K562 (cell line): ENCODE data around the gene SNRPB. TPM values are rescaled to one million over a fixed set of nuclear protein-coding genes. Genes with fewer than 3 reads are reported as not detected.

Experiments
- CC2D1A ChIP-seq: fragments of 450-650 bp; IDR thresholded peaks from 2 replicates; pipeline ENCODE4 v1.6.1; 2017; ENCODE audit warnings: mild to moderate bottlenecking
- CHCHD3 ChIP-seq: fragments of 250-450 bp; sonication (Bioruptor Pico); IDR thresholded peaks from 2 replicates; pipeline ENCODE4 v2.1.2; 2022; ENCODE audit warnings: mild to moderate bottlenecking
- DDX20 ChIP-seq: fragments of 450-650 bp; IDR thresholded peaks from 2 replicates; pipeline ENCODE4 v1.6.1; 2016; ENCODE audit warnings: missing genetic modification characterization, low read depth, mild to moderate bottlenecking, missing compliant biosample characterization, moderate library complexity
- DLX4 ChIP-seq: fragments of 250-450 bp; sonication (Bioruptor Pico); IDR thresholded peaks from 2 replicates; pipeline ENCODE4 v1.6.1; 2021; ENCODE audit warnings: mild to moderate bottlenecking
- E4F1 ChIP-seq: fragments of 250-450 bp; sonication (Bioruptor Pico); IDR thresholded peaks from 2 replicates; pipeline ENCODE4 v1.5.0; 2021; ENCODE audit warnings: mild to moderate bottlenecking, borderline replicate concordance
- ERF ChIP-seq: fragments of 450-650 bp; formaldehyde crosslinking; IDR thresholded peaks from 2 replicates; pipeline ENCODE4 v1.4.0; 2020; ENCODE audit warnings: mild to moderate bottlenecking, mixed read lengths
- EWSR1 ChIP-seq: fragments of 450-650 bp; IDR thresholded peaks from 2 replicates; pipeline ENCODE4 v1.6.1; 2018; ENCODE audit warnings: borderline replicate concordance, mild to moderate bottlenecking, low read depth, moderate library complexity; ENCODE audit not compliant: partially characterized antibody
- LCOR ChIP-seq: sonication (generic); formaldehyde crosslinking; IDR thresholded peaks from 2 replicates; pipeline ENCODE4 v1.8.0; 2022; ENCODE audit warnings: mild to moderate bottlenecking, missing genetic modification reagents
- NFYB ChIP-seq: IDR thresholded peaks from 2 replicates; pipeline ENCODE4 v1.6.1; 2011; ENCODE audit warnings: mild to moderate bottlenecking, moderate library complexity; ENCODE audit not compliant: insufficient read length; ENCODE audit errors: extremely low read depth
- NR2C2 ChIP-seq, 2 experiments: fragments of 200-800 bp in 1 of 2; sonication (Bioruptor generic) in 1 of 2; sonication (generic) in 1 of 2; formaldehyde crosslinking in 1 of 2; IDR thresholded peaks; 2 replicates each; pipeline versions ENCODE4 v1.6.1 to v1.8.0; 2016 to 2022; ENCODE audit warnings: mild to moderate bottlenecking in 1 of 2, missing compliant biosample characterization in 1 of 2, missing genetic modification characterization in 1 of 2, missing genetic modification reagents in 1 of 2
- SAP30 ChIP-seq: fragments of 200-600 bp; sonication (generic); IDR thresholded peaks from 2 replicates; pipeline ENCODE4 v1.6.1; 2012; ENCODE audit warnings: borderline replicate concordance, low read depth, mild to moderate bottlenecking, moderate library complexity, low read length, control low read depth, inconsistent platforms; ENCODE audit not compliant: insufficient read depth, poor library complexity, severe bottlenecking
- SIRT6 ChIP-seq: IDR thresholded peaks from one replicate; pipeline ENCODE4 v1.6.1; 2012; ENCODE audit warnings: low read depth, mild to moderate bottlenecking, control low read depth, inconsistent platforms, low read length, moderate library complexity
- ZC3H8 ChIP-seq: fragments of 450-650 bp; IDR thresholded peaks from 2 replicates; pipeline ENCODE4 v1.6.1; 2017
- polyA plus RNA-seq, 8 experiments: library from polyadenylated mRNA; depleted of rRNA in 4 of 8; stranded (reverse) in 5 of 8; unstranded in 3 of 8; fragments of >200 nt; fragmentation: Nextera tagmentation in 2 of 8; fragmentation: Illumina TruSeq in 1 of 8; extraction: Ambion mirVana in 2 of 8; extraction: Trizol in 1 of 8; gene quantifications; 2 replicates each; pipeline versions ENCODE4 v1.2.1 to v1.2.3, GENCODE V29; 2011 to 2014; ENCODE audit warnings: inconsistent platforms in 1 of 8, missing spikeins in 1 of 8
- total RNA-seq, 7 experiments: library from RNA; depleted of rRNA in 6 of 7; stranded (reverse); fragments of >200 nt in 6 of 7; fragmentation: Illumina TruSeq in 2 of 7; extraction: Trizol in 2 of 7; gene quantifications; 2 replicates each; pipeline versions ENCODE4 v1.2.1 to v1.2.3, GENCODE V29; 2011 to 2021; ENCODE audit warnings: low replicate concordance in 1 of 7
- TF ChIP-seq, protein P1 (sequence below), 3 experiments: fragments of 200-800 bp in 1 of 3; fragments of 250-450 bp in 1 of 3; fragments of 450-650 bp in 1 of 3; sonication (Bioruptor Pico) in 1 of 3; sonication (Bioruptor generic) in 1 of 3; formaldehyde crosslinking in 1 of 3; IDR thresholded peaks; 2 replicates each; pipeline versions ENCODE4 v1.6.1 to v1.8.0; 2016 to 2022; ENCODE audit warnings: mild to moderate bottlenecking in 2 of 3, missing genetic modification characterization in 2 of 3, missing compliant biosample characterization in 1 of 3, moderate library complexity in 1 of 3
- TF ChIP-seq, protein P2 (sequence below): fragments of 450-650 bp; IDR thresholded peaks from 2 replicates; pipeline ENCODE4 v1.6.1; 2016
- TF ChIP-seq, protein P3 (sequence below): fragments of 250-450 bp; sonication (Bioruptor Pico); IDR thresholded peaks from 2 replicates; pipeline ENCODE4 v1.5.0; 2022; ENCODE audit warnings: mild to moderate bottlenecking

SNRPB gene
- total and polyA plus RNA-seq, 9 of the 15 experiments (the other 6 are each of a cell fraction or from before 2014, with no cell fraction given) = 13.1 to 615 (median 266) TPM

GRCh38 chr20:2470423-2471193, at the start of gene SNRPB (continued):
- TF ChIP-seq NFYB (no peak), DDX20 (tag) (no peak), NR2C2 (CRISPR knock-in tag; IDR thresholded peaks at IDR 0.05) (peak; percentile 60; the same call in 1 of the 2 replicates), NR2C2 (tag; IDR thresholded peaks at IDR 0.05) (peak; percentile 74; the same call in 1 of the 2 replicates), SAP30 (no peak), DLX4 (CRISPR knock-in tag) (no peak), ERF (CRISPR knock-in tag) (no peak), CC2D1A (peak; percentile 54; the same call in 1 of the 2 replicates), E4F1 (CRISPR knock-in tag) (no peak), LCOR (CRISPR knock-in tag) (peak; percentile 94), CHCHD3 (CRISPR knock-in tag) (no peak), EWSR1 (no peak), ZC3H8 (no peak), SIRT6 (no peak)
- TF ChIP-seq, protein P1, sequence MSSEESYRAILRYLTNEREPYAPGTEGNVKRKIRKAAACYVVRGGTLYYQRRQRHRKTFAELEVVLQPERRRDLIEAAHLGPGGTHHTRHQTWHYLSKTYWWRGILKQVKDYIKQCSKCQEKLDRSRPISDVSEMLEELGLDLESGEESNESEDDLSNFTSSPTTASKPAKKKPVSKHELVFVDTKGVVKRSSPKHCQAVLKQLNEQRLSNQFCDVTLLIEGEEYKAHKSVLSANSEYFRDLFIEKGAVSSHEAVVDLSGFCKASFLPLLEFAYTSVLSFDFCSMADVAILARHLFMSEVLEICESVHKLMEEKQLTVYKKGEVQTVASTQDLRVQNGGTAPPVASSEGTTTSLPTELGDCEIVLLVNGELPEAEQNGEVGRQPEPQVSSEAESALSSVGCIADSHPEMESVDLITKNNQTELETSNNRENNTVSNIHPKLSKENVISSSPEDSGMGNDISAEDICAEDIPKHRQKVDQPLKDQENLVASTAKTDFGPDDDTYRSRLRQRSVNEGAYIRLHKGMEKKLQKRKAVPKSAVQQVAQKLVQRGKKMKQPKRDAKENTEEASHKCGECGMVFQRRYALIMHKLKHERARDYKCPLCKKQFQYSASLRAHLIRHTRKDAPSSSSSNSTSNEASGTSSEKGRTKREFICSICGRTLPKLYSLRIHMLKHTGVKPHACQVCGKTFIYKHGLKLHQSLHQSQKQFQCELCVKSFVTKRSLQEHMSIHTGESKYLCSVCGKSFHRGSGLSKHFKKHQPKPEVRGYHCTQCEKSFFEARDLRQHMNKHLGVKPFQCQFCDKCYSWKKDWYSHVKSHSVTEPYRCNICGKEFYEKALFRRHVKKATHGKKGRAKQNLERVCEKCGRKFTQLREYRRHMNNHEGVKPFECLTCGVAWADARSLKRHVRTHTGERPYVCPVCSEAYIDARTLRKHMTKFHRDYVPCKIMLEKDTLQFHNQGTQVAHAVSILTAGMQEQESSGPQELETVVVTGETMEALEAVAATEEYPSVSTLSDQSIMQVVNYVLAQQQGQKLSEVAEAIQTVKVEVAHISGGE (CRISPR knock-in tag; IDR thresholded peaks at IDR 0.05) = peak; percentile 95 to 100 (median 98)
- TF ChIP-seq, protein P2, sequence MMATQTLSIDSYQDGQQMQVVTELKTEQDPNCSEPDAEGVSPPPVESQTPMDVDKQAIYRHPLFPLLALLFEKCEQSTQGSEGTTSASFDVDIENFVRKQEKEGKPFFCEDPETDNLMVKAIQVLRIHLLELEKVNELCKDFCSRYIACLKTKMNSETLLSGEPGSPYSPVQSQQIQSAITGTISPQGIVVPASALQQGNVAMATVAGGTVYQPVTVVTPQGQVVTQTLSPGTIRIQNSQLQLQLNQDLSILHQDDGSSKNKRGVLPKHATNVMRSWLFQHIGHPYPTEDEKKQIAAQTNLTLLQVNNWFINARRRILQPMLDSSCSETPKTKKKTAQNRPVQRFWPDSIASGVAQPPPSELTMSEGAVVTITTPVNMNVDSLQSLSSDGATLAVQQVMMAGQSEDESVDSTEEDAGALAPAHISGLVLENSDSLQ = peak; percentile 79
- TF ChIP-seq, protein P3, sequence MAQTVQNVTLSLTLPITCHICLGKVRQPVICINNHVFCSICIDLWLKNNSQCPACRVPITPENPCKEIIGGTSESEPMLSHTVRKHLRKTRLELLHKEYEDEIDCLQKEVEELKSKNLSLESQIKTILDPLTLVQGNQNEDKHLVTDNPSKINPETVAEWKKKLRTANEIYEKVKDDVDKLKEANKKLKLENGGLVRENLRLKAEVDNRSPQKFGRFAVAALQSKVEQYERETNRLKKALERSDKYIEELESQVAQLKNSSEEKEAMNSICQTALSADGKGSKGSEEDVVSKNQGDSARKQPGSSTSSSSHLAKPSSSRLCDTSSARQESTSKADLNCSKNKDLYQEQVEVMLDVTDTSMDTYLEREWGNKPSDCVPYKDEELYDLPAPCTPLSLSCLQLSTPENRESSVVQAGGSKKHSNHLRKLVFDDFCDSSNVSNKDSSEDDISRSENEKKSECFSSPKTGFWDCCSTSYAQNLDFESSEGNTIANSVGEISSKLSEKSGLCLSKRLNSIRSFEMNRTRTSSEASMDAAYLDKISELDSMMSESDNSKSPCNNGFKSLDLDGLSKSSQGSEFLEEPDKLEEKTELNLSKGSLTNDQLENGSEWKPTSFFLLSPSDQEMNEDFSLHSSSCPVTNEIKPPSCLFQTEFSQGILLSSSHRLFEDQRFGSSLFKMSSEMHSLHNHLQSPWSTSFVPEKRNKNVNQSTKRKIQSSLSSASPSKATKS (CRISPR knock-in tag) = no peak
